Calu3 (cell line): ENCODE results near the gene REG4. TPM values are rescaled to one million over a fixed set of nuclear protein-coding genes. Genes with fewer than 3 reads are reported as not detected.

Source experiments
- BruUV-seq: library from RNA; stranded (reverse); fragments of 400-500 nt; replicated peaks from 2 replicates; lab custom pipeline; 2021; lab: Mats Ljungman, UMichigan
- CTCF ChIA-PET: fragments of 300-600 bp; sonication (Branson Sonifier 250); formaldehyde crosslinking; loops from one replicate; lab custom pipeline; 2022; ENCODE audit warnings: antibody characterized with exemption; lab: Charles Lee
- DNase-seq: peaks from one replicate; pipeline ENCODE4 v3.0.0; 2022
- H3K27ac Mint-ChIP-seq: one replicate; pipeline ENCODE4 v1.8.0; 2022; ENCODE audit warnings: mixed read lengths; ENCODE audit not compliant: unreplicated experiment
- H3K27me3 Mint-ChIP-seq: one replicate; pipeline ENCODE4 v1.8.0; 2022; ENCODE audit warnings: mixed read lengths; ENCODE audit not compliant: unreplicated experiment
- H3K36me3 Mint-ChIP-seq: one replicate; pipeline ENCODE4 v1.8.0; 2022; ENCODE audit warnings: mild to moderate bottlenecking, moderate library complexity, mixed read lengths; ENCODE audit not compliant: insufficient read depth, unreplicated experiment
- H3K4me1 Mint-ChIP-seq: one replicate; pipeline ENCODE4 v1.8.0; 2022; ENCODE audit warnings: mild to moderate bottlenecking, low read depth, mixed read lengths; ENCODE audit not compliant: unreplicated experiment
- H3K4me3 Mint-ChIP-seq: one replicate; pipeline ENCODE4 v1.8.0; 2022; ENCODE audit warnings: mild to moderate bottlenecking, low read depth, moderate library complexity, mixed read lengths; ENCODE audit not compliant: unreplicated experiment
- H3K9me3 Mint-ChIP-seq: one replicate; pipeline ENCODE4 v1.8.0; 2022; ENCODE audit warnings: low read depth, mixed read lengths; ENCODE audit not compliant: unreplicated experiment
- intact Hi-C: fragments of 100-400 bp; cut with micrococcal nuclease; formaldehyde crosslinking; loops from one replicate; pipeline ENCODE4 v1.10.0; 2022; ENCODE audit not compliant: unreplicated experiment
- total RNA-seq: library from RNA; stranded (reverse); gene quantifications from 2 replicates; pipeline ENCODE4 v1.2.3, GENCODE V29; 2022
- TF ChIP-seq, protein P1 (sequence below): fragments of 200-600 bp; IDR thresholded peaks from one replicate; pipeline ENCODE4 v1.8.0; 2022; ENCODE audit warnings: antibody characterized with exemption; ENCODE audit not compliant: unreplicated experiment

REG4 gene
- total RNA-seq, 1 experiment from 2014 or later, result not detected

GRCh38 chr1:119805247-119805646 is 6.0 kb downstream of the REG4 start:
- BruUV-seq, result no TSS peak
- DNase-seq, result no peak
- no peaks in the 10 kb centered on the region for H3K36me3 Mint-ChIP-seq
- TF ChIP-seq, protein P1, sequence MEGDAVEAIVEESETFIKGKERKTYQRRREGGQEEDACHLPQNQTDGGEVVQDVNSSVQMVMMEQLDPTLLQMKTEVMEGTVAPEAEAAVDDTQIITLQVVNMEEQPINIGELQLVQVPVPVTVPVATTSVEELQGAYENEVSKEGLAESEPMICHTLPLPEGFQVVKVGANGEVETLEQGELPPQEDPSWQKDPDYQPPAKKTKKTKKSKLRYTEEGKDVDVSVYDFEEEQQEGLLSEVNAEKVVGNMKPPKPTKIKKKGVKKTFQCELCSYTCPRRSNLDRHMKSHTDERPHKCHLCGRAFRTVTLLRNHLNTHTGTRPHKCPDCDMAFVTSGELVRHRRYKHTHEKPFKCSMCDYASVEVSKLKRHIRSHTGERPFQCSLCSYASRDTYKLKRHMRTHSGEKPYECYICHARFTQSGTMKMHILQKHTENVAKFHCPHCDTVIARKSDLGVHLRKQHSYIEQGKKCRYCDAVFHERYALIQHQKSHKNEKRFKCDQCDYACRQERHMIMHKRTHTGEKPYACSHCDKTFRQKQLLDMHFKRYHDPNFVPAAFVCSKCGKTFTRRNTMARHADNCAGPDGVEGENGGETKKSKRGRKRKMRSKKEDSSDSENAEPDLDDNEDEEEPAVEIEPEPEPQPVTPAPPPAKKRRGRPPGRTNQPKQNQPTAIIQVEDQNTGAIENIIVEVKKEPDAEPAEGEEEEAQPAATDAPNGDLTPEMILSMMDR, result no peak
- intact Hi-C loops, result no loop called here
- CTCF ChIA-PET, result no interaction called here
- no peak overlapping the region for H3K4me3 Mint-ChIP-seq
- no peaks in the 10 kb centered on the region for H3K4me1 Mint-ChIP-seq
- no peak overlapping the region for H3K27ac Mint-ChIP-seq
- H3K9me3 Mint-ChIP-seq, result no peaks in the 10 kb centered on the region
- peaks cover 7% of the 10 kb centered on the region for H3K27me3 Mint-ChIP-seq

DNA sequence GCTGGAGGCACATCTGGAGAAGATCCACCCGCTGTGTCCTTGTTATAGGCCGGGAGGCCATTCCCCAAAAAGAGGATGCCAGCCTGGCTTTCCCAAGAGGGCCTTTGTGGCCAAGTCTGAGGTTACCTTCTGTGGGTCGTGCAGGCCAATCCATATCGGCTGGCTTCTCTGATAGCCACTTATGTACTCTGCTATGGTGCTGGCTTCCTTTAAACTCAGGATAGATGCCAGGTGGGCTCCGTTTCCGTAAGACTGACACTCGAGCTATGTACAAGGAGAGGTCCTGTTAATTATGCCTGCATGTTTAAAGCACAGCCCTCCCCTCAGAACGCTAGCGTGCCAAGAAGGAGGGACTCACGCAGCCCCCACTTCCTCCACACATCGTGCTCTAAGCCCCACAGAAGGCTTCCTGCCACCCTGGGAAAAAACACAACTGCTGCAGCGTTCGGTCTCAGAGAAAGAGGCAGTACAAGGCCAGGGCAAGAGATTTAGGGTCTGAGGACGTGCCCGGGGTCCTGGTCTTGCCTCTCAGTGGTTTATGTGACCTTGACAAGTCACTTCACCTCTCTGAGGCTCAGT is 11.6 kb downstream of the REG4 start:
- no peak for DNase-seq
- intact Hi-C loops, result no loop called here

DNA sequence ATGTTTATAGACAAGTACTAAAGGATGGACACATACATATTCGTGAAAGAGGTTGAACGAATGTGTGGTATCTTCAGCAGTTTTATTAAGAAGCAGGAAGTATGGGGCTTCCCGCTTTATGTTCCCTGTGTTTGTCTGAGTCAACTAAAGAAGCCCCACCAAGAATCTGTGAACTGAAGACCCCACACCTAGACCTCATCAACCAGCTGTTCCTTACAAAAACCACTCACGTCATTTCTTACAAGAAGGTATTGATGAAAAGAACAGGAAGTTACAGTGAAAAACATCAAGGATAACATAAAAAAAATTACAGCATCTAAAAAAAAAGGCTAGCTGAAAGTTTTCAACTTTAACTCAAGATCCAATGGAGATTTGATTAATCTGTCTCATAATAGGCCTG is 12.3 kb downstream of the REG4 start:
- H3K36me3 Mint-ChIP-seq, result no peaks in the 10 kb centered on the region
- H3K27me3 Mint-ChIP-seq, result no peaks in the 10 kb centered on the region
- no peak overlapping the region for H3K4me3 Mint-ChIP-seq
- TF ChIP-seq, protein P1, result no peak
- H3K9me3 Mint-ChIP-seq, result no peaks in the 10 kb centered on the region
- CTCF ChIA-PET, result no interaction called here
- H3K4me1 Mint-ChIP-seq, result peaks cover 6% of the 10 kb centered on the region
- DNase-seq, result no peak
- BruUV-seq, result no TSS peak
- intact Hi-C loops, result no loop called here
- H3K27ac Mint-ChIP-seq, result no peak overlapping the region

More for the DNA sequence above, 11.6 kb downstream of the REG4 start:
- BruUV-seq, result no TSS peak
- H3K27ac Mint-ChIP-seq, result no peak overlapping the region
- peaks cover 2% of the 10 kb centered on the region for H3K27me3 Mint-ChIP-seq
- no peaks in the 10 kb centered on the region for H3K36me3 Mint-ChIP-seq
- peaks cover 6% of the 10 kb centered on the region for H3K4me1 Mint-ChIP-seq
- TF ChIP-seq, protein P1, result no peak
- H3K4me3 Mint-ChIP-seq, result no peak overlapping the region
- CTCF ChIA-PET, result no interaction called here
- H3K9me3 Mint-ChIP-seq, result no peaks in the 10 kb centered on the region

DNA sequence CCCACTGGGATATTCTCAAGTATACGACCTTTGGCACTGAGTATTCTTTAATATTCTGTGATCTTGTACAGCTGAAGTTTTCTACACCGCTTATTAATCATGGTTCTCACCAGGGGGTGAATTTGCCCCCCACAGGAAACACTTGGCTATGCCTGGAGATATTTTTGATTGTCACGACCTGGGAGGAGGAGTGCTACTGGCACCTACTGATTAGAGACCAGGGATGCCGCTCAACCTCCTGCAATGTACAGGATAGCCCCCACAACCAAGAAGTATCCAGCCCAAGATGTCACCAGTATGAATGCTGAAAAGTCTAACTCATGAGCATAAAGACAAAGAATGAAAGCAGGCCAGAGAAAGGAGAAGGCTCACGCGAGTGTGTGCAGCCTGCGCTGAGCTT is 13.7 kb downstream of the REG4 start:
- intact Hi-C loops, result no loop called here
- no peak for DNase-seq
- Mint-ChIP-seq H3K27me3 (no peaks in the 10 kb centered on the region), H3K9me3 (no peaks in the 10 kb centered on the region), H3K4me3 (no peak overlapping the region), H3K27ac (no peak overlapping the region), H3K36me3 (no peaks in the 10 kb centered on the region), H3K4me1 (peaks cover 6% of the 10 kb centered on the region)
- BruUV-seq, result no TSS peak
- CTCF ChIA-PET, result no interaction called here
- TF ChIP-seq, protein P1, result no peak
